GM21529 (cell line): ENCODE measurements around the gene MAST4.

Experiments
- ATAC-seq: cut with Tn5 transposase; IDR thresholded peaks from one replicate; pipeline ENCODE4 v1.9.1; 2021; ENCODE audit not compliant: unreplicated experiment

MAST4 gene

GRCh38 chr5:67144183-67144639 lies 548.0 kb downstream of the MAST4 start:
- no peak for ATAC-seq

GRCh38 chr5:67146574-67146973 lies 550.4 kb downstream of the MAST4 start:
- ATAC-seq, result no peak

GRCh38 chr5:67146981-67147380 lies 550.8 kb downstream of the MAST4 start:
- no peak for ATAC-seq

- no peak for ATAC-seq
These were observed 551.6 kb downstream of the MAST4 start for GRCh38 chr5:67147760-67148159.

GRCh38 chr5:67149057-67149950 lies 553.1 kb downstream of the MAST4 start:
- no peak for ATAC-seq

- no peak for ATAC-seq
These were observed 553.8 kb downstream of the MAST4 start for GRCh38 chr5:67149951-67150523.

- no peak for ATAC-seq
These were observed 556.2 kb downstream of the MAST4 start for GRCh38 chr5:67152400-67152799.

- no peak for ATAC-seq
These were observed 557.1 kb downstream of the MAST4 start for GRCh38 chr5:67153292-67153691.

- ATAC-seq, result no peak
These were observed 558.5 kb downstream of the MAST4 start for GRCh38 chr5:67154556-67155206.

GRCh38 chr5:67156976-67157583 lies 560.9 kb downstream of the MAST4 start:
- peak; percentile 59 for ATAC-seq

GRCh38 chr5:67160272-67160671 lies 564.1 kb downstream of the MAST4 start:
- no peak for ATAC-seq

GRCh38 chr5:67160985-67161384 lies 564.8 kb downstream of the MAST4 start:
- no peak for ATAC-seq

- no peak for ATAC-seq
These were observed 565.6 kb downstream of the MAST4 start for GRCh38 chr5:67161767-67162166.

- ATAC-seq, result no peak
These were observed 567.1 kb downstream of the MAST4 start for GRCh38 chr5:67163231-67163756.

- ATAC-seq, result no peak
These were observed 567.8 kb downstream of the MAST4 start for GRCh38 chr5:67163863-67164595.

- no peak for ATAC-seq
These were observed 568.8 kb downstream of the MAST4 start for GRCh38 chr5:67164856-67165525.

GRCh38 chr5:67165526-67166459 lies 569.6 kb downstream of the MAST4 start:
- peak; percentile 86 for ATAC-seq

- ATAC-seq, result peak; percentile 10
These were observed 570.5 kb downstream of the MAST4 start for GRCh38 chr5:67166460-67167285.
